Measurements from ENCODE around the gene FZD8. TPM values are rescaled to one million over a fixed set of nuclear protein-coding genes. Genes with fewer than 3 reads are reported as not detected.

FZD8 gene
- total RNA-seq, 1 experiment from 2014 or later, result 0.22 TPM

GRCh38 chr10:35613107-35613440 lies 29.0 kb downstream of the FZD8 start (continued):
- TF ChIP-seq CEBPB (IDR thresholded peaks at IDR 0.05; ENCODE audit: low read depth), result no peak
- TF ChIP-seq, protein P1, sequence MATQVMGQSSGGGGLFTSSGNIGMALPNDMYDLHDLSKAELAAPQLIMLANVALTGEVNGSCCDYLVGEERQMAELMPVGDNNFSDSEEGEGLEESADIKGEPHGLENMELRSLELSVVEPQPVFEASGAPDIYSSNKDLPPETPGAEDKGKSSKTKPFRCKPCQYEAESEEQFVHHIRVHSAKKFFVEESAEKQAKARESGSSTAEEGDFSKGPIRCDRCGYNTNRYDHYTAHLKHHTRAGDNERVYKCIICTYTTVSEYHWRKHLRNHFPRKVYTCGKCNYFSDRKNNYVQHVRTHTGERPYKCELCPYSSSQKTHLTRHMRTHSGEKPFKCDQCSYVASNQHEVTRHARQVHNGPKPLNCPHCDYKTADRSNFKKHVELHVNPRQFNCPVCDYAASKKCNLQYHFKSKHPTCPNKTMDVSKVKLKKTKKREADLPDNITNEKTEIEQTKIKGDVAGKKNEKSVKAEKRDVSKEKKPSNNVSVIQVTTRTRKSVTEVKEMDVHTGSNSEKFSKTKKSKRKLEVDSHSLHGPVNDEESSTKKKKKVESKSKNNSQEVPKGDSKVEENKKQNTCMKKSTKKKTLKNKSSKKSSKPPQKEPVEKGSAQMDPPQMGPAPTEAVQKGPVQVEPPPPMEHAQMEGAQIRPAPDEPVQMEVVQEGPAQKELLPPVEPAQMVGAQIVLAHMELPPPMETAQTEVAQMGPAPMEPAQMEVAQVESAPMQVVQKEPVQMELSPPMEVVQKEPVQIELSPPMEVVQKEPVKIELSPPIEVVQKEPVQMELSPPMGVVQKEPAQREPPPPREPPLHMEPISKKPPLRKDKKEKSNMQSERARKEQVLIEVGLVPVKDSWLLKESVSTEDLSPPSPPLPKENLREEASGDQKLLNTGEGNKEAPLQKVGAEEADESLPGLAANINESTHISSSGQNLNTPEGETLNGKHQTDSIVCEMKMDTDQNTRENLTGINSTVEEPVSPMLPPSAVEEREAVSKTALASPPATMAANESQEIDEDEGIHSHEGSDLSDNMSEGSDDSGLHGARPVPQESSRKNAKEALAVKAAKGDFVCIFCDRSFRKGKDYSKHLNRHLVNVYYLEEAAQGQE (IDR thresholded peaks at IDR 0.05; ENCODE audit: low read depth), result no peak
- TF ChIP-seq RAD21 (IDR thresholded peaks at IDR 0.05; ENCODE audit: low read depth), result no peak
- TF ChIP-seq ZNF274 (IDR thresholded peaks at IDR 0.05; ENCODE audit: low read depth, low read length), result no peak
- no peak for TF ChIP-seq JUND (IDR thresholded peaks at IDR 0.05)
- no peak for TF ChIP-seq EGR1 (IDR thresholded peaks at IDR 0.05; ENCODE audit: low read depth)
- TF ChIP-seq POLR2A (IDR thresholded peaks at IDR 0.05; ENCODE audit: borderline replicate concordance, extremely low read depth, insufficient read depth, insufficient read length), result no peak
- TF ChIP-seq TCF7L2 (IDR thresholded peaks at IDR 0.05; ENCODE audit: borderline replicate concordance, extremely low read depth, insufficient read depth, insufficient read length), result no peak
- no peak for TF ChIP-seq FOSL1 (IDR thresholded peaks at IDR 0.05; ENCODE audit: low read depth)
- TF ChIP-seq ZFX (IDR thresholded peaks at IDR 0.05), result no peak
- no peak for TF ChIP-seq SIN3A (IDR thresholded peaks at IDR 0.05; ENCODE audit: low read depth)

DNA sequence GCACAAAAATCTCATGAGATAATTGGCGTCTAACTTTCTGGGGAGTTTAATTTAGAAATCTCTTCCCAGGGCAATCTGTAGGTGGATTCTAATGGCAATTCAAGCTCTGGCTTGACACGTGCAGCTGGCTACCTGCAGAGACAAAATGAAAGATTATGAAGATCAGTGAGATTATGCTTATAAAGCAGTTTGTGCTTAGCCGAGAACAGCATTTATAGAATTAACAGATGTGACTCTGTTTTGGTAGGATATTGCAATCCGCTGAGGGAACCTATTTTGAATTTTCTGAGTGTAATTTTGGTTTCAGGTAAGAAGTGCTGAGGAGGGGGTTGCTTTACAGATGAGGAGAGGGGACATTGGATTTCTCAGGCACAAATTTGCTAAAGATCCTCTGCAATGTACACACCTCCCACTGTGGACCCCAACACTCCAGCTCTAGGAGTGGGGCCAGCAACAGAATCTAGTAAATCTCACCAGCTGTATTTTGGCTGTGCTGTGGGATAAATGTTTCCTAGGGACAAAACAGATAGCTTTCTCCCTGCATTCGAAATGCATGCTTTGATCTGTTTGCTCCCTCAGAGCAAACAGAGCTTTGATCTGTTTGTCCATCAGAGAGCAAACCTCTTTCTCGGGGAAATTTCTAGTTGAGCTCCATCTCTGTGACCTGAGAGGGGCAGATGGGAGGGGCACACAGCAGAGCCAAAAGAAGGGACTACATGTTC lies 29.6 kb downstream of the FZD8 start:
- POLR2A ChIA-PET, result no interaction called here
- CTCF ChIA-PET, result interaction anchor here (1.2 to 1.5 kb wide), 2 partner anchors 23 to 618 kb away, joined by 3 to 6 read pairs; no protein-coding TSS in a partner anchor
- intact Hi-C loops (cut with micrococcal nuclease), result no loop called here
- H3K4me2 ChIP-seq (ENCODE audit: low read length), result no peak overlapping the region
- no peaks in the 10 kb centered on the region for H3K9me3 ChIP-seq (ENCODE audit: control insufficient read depth in 1 of 2, insufficient read depth in 1 of 2, low read depth in 1 of 2, low read length in 2 of 2)
- H3K4me3 ChIP-seq (replicated peaks in 1 of 2; ENCODE audit: low read depth in 1 of 2, low read length in 2 of 2), result no peak overlapping the region
- H3K36me3 ChIP-seq (ENCODE audit: control insufficient read depth in 1 of 2, insufficient read depth in 2 of 2, low read length in 2 of 2), result no peaks in the 10 kb centered on the region
- H3K27me3 ChIP-seq (ENCODE audit: insufficient read depth, low read length), result peaks cover 38% of the 10 kb centered on the region
- no peaks in the 10 kb centered on the region for H3K9me2 ChIP-seq (ENCODE audit: insufficient read depth)
- no peak for ATAC-seq
- no peaks in the 10 kb centered on the region for H4K20me1 ChIP-seq (ENCODE audit: insufficient read depth)
- no peak overlapping the region for H3K9ac ChIP-seq (ENCODE audit: low read length)
- no peak overlapping the region for H2AFZ ChIP-seq (ENCODE audit: low read depth, low read length, poor library complexity, severe bottlenecking)
- no peak for DNase-seq (ENCODE audit: low read depth, low spot score)
- H3K4me1 ChIP-seq (ENCODE audit: control insufficient read depth in 1 of 2, insufficient read depth in 2 of 2, low read length in 2 of 2), result no peaks in the 10 kb centered on the region
- H3K27ac ChIP-seq (ENCODE audit: low read depth, low read length), result no peak overlapping the region
- BruUV-seq (replicated peaks), result no TSS peak
- RAD21 ChIA-PET (ENCODE audit: low non-redundant PET in 1 of 2, low total read pairs in 2 of 2, uncharacterized antibody in 2 of 2, unreplicated experiment in 2 of 2), result no interaction called here
- H3K79me2 ChIP-seq (ENCODE audit: insufficient read depth, low read length), result no peaks in the 10 kb centered on the region
- TF ChIP-seq EZH2 (IDR thresholded peaks at IDR 0.05), result no peak
- no peak for TF ChIP-seq RAD21 (IDR thresholded peaks at IDR 0.05; ENCODE audit: low read depth)
- TF ChIP-seq ATF3 (IDR thresholded peaks at IDR 0.05), result no peak
- TF ChIP-seq, protein P2, sequence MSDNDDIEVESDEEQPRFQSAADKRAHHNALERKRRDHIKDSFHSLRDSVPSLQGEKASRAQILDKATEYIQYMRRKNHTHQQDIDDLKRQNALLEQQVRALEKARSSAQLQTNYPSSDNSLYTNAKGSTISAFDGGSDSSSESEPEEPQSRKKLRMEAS (IDR thresholded peaks at IDR 0.05), result no peak
- TF ChIP-seq JUND (IDR thresholded peaks at IDR 0.05), result no peak
- TF ChIP-seq ZBTB33 (IDR thresholded peaks at IDR 0.05; ENCODE audit: extremely low read depth, insufficient replicate concordance, low read length), result no peak
- TF ChIP-seq EGR1 (IDR thresholded peaks at IDR 0.05; ENCODE audit: low read depth), result no peak
- no peak for TF ChIP-seq FOSL1 (IDR thresholded peaks at IDR 0.05; ENCODE audit: low read depth)
- TF ChIP-seq CBX3 (IDR thresholded peaks at IDR 0.05; ENCODE audit: low read depth), result no peak
- TF ChIP-seq EZH2phosphoT487 (IDR thresholded peaks at IDR 0.05; ENCODE audit: borderline replicate concordance), result no peak
- TF ChIP-seq CTCF (IDR thresholded peaks at IDR 0.05 in 2 of 3, conservative IDR thresholded peaks at IDR 0.05 in 1 of 3; ENCODE audit: borderline replicate concordance in 1 of 3, insufficient read depth in 1 of 3, low read depth in 2 of 3, low read length in 2 of 3), result no peak

Data from HCT116 (cell line).